Chondrocyte (in vitro differentiated cells): ENCODE measurements around the gene DHRSX. TPM values are rescaled to one million over a fixed set of nuclear protein-coding genes. Genes with fewer than 3 reads are reported as not detected.
A peak's percentile ranks its signal among the peaks of the same experiment; 100 is the strongest.

Experiments used
- DNase-seq: peaks from one replicate; pipeline ENCODE4 v3.0.0; 2021; ENCODE audit warnings: mixed read lengths, low spot score
- H3K27ac Mint-ChIP-seq: one replicate; pipeline ENCODE4 v1.8.0; 2021; ENCODE audit warnings: mild to moderate bottlenecking, moderate library complexity, mixed read lengths; ENCODE audit not compliant: unreplicated experiment
- H3K27me3 Mint-ChIP-seq: 2 replicates; pipeline ENCODE4 v1.8.0; 2021; ENCODE audit warnings: low read depth, mixed read lengths
- H3K36me3 Mint-ChIP-seq: 2 replicates; pipeline ENCODE4 v1.8.0; 2021; ENCODE audit warnings: low read depth, mixed read lengths
- H3K4me1 Mint-ChIP-seq: 2 replicates; pipeline ENCODE4 v1.8.0; 2021; ENCODE audit warnings: low read depth, mild to moderate bottlenecking, mixed read lengths
- H3K4me3 Mint-ChIP-seq: one replicate; pipeline ENCODE4 v1.8.0; 2021; ENCODE audit warnings: mild to moderate bottlenecking, moderate library complexity, mixed read lengths; ENCODE audit not compliant: unreplicated experiment
- H3K9me3 Mint-ChIP-seq: 2 replicates; pipeline ENCODE4 v1.8.0; 2021; ENCODE audit warnings: low read depth, mixed read lengths
- total RNA-seq: library from RNA; stranded (reverse); gene quantifications from 3 replicates; pipeline ENCODE4 v1.2.1, GENCODE V29; 2021
- TF ChIP-seq, protein P1 (sequence below): fragments of 200-600 bp; sonication (generic); IDR thresholded peaks from 2 replicates; pipeline ENCODE4 v1.5.0; 2021; ENCODE audit warnings: antibody characterized with exemption, mild to moderate bottlenecking, moderate library complexity

Gene DHRSX
- total RNA-seq, 1 donor from 2014 or later: 35.2 TPM

DNA sequence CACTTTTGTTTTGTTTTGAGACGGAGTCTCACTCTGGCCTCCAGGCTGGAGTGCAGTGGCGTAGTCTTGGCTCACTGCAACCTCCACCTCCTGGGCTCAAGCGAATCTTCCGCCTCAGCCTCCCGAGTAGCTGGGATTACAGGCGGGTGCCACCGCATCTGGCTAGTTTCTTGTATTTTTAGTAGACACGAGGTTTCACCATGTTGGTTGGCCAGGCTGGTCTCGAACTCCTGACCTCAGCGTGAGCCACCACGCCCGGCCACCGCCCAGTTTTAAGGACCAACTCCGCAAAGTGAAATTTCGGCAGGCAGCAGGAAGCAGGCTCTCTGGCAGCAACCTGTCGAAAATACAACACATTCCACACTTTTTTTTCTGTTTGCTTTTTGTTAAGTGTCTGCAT is 13.4 kb downstream of the DHRSX start:
- Mint-ChIP-seq H3K9me3 (no peaks in the 10 kb centered on the region), H3K4me1 (peaks cover 38% of the 10 kb centered on the region), H3K4me3 (no peak overlapping the region), H3K27ac (no peak overlapping the region), H3K27me3 (no peaks in the 10 kb centered on the region), H3K36me3 (peaks cover 32% of the 10 kb centered on the region)
- DNase-seq: peak; percentile 34
- TF ChIP-seq, protein P1, sequence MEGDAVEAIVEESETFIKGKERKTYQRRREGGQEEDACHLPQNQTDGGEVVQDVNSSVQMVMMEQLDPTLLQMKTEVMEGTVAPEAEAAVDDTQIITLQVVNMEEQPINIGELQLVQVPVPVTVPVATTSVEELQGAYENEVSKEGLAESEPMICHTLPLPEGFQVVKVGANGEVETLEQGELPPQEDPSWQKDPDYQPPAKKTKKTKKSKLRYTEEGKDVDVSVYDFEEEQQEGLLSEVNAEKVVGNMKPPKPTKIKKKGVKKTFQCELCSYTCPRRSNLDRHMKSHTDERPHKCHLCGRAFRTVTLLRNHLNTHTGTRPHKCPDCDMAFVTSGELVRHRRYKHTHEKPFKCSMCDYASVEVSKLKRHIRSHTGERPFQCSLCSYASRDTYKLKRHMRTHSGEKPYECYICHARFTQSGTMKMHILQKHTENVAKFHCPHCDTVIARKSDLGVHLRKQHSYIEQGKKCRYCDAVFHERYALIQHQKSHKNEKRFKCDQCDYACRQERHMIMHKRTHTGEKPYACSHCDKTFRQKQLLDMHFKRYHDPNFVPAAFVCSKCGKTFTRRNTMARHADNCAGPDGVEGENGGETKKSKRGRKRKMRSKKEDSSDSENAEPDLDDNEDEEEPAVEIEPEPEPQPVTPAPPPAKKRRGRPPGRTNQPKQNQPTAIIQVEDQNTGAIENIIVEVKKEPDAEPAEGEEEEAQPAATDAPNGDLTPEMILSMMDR: no peak

DNA sequence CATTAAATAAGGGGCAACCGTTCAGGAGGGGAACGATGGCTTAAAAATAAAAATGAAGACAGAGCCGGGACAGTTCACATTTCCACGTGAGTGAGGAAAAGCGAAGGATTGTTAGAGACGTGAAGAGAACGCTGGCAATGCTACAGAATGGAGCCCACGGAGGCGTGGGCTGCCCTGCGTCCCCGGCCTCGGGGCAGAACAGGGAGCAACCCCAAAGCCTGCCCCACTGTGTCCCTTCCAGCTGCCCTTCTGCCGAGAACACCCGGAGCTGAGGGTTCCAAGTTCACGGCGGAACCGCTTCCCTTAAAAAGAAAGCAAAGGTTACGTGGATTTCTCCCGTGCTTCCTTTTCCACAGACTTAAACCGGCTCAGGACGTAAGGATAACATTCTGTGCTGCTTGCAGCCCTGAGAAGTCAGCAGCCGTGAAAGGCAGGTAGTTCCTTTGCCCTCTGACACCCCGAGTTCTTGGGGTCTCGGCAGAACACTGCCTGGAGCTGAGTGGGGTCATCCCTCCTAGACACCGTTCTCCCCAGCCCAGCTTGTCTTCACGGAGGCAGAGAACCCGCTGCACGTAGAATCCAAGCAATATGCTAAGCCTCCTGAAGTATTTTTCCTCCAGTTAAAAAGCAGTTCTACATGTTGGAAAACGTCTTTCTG is 14.2 kb downstream of the DHRSX start:
- H3K9me3 Mint-ChIP-seq: no peaks in the 10 kb centered on the region
- no peak overlapping the region for H3K27ac Mint-ChIP-seq
- no peak overlapping the region for H3K4me3 Mint-ChIP-seq
- H3K36me3 Mint-ChIP-seq: peaks cover 32% of the 10 kb centered on the region
- peaks cover 35% of the 10 kb centered on the region for H3K4me1 Mint-ChIP-seq
- no peaks in the 10 kb centered on the region for H3K27me3 Mint-ChIP-seq
- peak; percentile 65 for DNase-seq
- TF ChIP-seq, protein P1: no peak

DNA sequence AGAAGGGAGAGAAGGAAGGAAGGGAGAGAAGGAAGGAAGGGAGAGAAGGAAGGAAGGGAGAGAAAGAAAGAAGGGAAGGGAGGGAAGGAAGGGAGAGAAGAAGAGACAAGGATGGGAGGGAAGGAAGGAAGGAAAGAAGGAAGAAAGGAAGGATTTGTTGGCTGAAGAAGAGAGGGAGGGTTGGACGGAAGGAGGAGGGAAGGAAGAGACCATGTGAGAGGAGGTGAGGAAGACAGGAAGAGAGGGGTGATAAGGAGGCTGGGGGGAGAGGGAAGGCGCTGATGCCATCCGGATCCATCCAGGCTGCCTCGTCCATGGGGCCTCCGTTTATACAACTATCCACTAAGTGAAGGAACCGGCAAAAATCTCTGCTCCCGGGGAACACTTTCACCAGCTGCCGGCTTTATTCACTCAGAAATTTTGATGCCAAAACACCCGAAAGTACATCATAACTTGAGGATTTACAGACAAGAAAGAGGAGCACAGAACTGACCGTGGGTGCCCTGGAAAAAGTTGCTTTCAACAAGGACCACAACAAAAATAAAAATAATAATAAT is 14.9 kb downstream of the DHRSX start:
- H3K27ac Mint-ChIP-seq: peak overlapping the region; percentile 32
- H3K27me3 Mint-ChIP-seq: no peaks in the 10 kb centered on the region
- DNase-seq: peak; percentile 49
- TF ChIP-seq, protein P1: no peak
- peaks cover 35% of the 10 kb centered on the region for H3K4me1 Mint-ChIP-seq
- H3K9me3 Mint-ChIP-seq: no peaks in the 10 kb centered on the region
- no peak overlapping the region for H3K4me3 Mint-ChIP-seq
- H3K36me3 Mint-ChIP-seq: peaks cover 30% of the 10 kb centered on the region

DNA sequence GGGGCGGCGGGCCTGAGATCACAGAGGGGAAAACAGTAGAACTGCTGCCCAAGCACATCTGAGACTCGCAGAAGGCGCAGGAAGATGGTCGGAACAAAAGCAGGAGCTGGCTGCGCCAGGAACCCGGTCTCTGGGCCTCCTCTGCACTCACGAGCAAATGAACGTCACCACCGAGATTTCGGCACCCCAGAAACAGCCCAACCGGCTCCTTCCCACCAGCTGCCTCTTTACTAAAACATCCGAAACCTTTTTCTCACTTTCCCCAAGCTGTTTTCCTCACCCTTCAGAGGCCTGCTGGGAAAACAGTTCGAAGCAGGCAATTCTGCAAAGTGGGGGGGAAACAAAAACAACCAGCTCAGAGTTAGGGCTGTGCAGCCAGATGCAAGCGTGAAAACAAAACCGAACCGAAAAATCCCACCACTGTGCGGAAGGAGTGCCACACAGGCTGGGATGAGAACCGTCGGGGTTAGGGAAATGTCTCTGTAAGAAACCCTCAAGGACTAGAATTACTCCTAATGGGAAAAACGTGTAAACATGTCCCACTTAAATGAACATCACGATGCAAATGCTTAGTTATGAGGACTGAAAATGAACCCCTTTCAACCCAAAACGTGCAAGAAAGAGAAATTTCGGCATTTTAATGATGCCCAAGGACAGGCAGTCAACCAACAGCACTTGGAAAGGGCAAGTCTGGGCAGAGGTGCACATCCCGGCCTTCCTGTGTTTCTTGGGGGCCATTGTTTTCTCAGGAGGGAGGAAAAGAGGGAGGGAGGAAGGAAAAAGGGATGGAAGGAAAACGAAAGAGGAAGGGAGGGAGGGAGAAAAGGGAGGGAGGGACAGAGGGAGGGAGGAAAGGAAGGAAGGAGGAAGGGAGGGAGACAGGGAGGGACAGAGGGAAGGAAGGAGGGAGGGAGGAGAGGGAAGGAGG is 15.8 kb downstream of the DHRSX start:
- TF ChIP-seq, protein P1: no peak
- Mint-ChIP-seq H3K36me3 (peaks cover 25% of the 10 kb centered on the region), H3K27ac (no peak overlapping the region), H3K4me1 (peaks cover 35% of the 10 kb centered on the region), H3K9me3 (peaks cover 3% of the 10 kb centered on the region), H3K4me3 (no peak overlapping the region), H3K27me3 (no peaks in the 10 kb centered on the region)
- peak; percentile 64 for DNase-seq

DNA sequence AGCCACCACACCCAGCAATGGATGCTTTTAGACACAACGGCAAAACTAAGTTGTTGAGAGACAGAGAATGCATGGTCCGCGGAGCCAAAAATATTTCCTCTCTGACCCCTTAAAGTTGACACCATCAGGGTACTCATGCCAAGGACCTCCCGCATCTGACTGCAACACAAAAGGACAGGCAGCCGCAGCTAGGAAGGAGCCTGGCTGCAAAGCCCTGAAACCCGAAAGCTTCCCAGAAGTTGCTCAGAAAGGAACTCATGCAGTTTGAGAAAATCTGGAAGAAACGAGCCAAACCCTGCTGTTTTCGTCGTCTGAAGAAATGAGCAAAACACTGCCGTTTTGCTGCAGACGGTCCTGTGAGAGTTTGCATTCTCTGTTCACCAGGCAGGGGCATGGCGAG is 16.5 kb downstream of the DHRSX start:
- TF ChIP-seq, protein P1: no peak
- DNase-seq: peak; percentile 17
- peaks cover 35% of the 10 kb centered on the region for H3K4me1 Mint-ChIP-seq
- no peak overlapping the region for H3K4me3 Mint-ChIP-seq
- H3K27me3 Mint-ChIP-seq: no peaks in the 10 kb centered on the region
- H3K27ac Mint-ChIP-seq: no peak overlapping the region
- H3K36me3 Mint-ChIP-seq: peaks cover 20% of the 10 kb centered on the region
- H3K9me3 Mint-ChIP-seq: peaks cover 4% of the 10 kb centered on the region
